Gastrocnemius medialis (tissue), 4 donors: ENCODE measurements around the gene RCSD1. TPM values are rescaled to one million over a fixed set of nuclear protein-coding genes. Genes with fewer than 3 reads are reported as not detected.
"Not testable (repeated sequence)": the region's sequence is repeated elsewhere in the genome, so short reads cannot be mapped to it uniquely, and the experiment has no call there.

Experiments
- ATAC-seq, 2 donors: fragments of 150-250 bp; one replicate each; pipeline ENCODE4 v1.9.1; 2016
- DNase-seq, 2 donors: peaks; one replicate each; pipeline ENCODE4 v3.0.0-alpha.2; 2019
- H3K27ac ChIP-seq, 4 donors: fragments of 200-600 bp; sonication (generic); 1 replicate in 1 of 4; 2 replicates in 3 of 4; pipeline ENCODE4 v1.5.1; 2016 to 2018; ENCODE audit warnings: mild to moderate bottlenecking in 2 of 4, moderate library complexity in 1 of 4
- H3K27me3 ChIP-seq, 3 donors: fragments of 200-600 bp; sonication (generic) in 2 of 3; 1 replicate in 1 of 3; 2 replicates in 2 of 3; pipeline versions ENCODE4 v1.5.1 to v1.6.0; 2016 to 2019; ENCODE audit warnings: mild to moderate bottlenecking in 1 of 3, moderate library complexity in 1 of 3
- H3K36me3 ChIP-seq, 2 donors: fragments of 200-600 bp; sonication (generic) in 1 of 2; one replicate each; pipeline ENCODE4 v1.5.1; 2017 to 2018
- H3K4me1 ChIP-seq, 2 donors: fragments of 200-600 bp; sonication (generic) in 1 of 2; one replicate each; pipeline ENCODE4 v1.5.1; 2016 to 2017; ENCODE audit warnings: mild to moderate bottlenecking in 2 of 2
- H3K4me3 ChIP-seq, 4 donors: fragments of 200-600 bp; sonication (generic) in 3 of 4; 1 replicate in 1 of 4; 2 replicates in 3 of 4; pipeline ENCODE4 v1.5.1; 2016 to 2019; ENCODE audit warnings: mild to moderate bottlenecking in 2 of 4
- H3K9me3 ChIP-seq, 3 donors: fragments of 200-600 bp; sonication (generic) in 2 of 3; 1 replicate in 1 of 3; 2 replicates in 2 of 3; pipeline ENCODE4 v1.5.1; 2016 to 2019
- CTCF ChIP-seq, 5 experiments: fragments of 450-650 bp in 3 of 5; fragments of 200-600 bp in 2 of 5; sonication (generic) in 2 of 5; IDR thresholded peaks in 4 of 5; conservative IDR thresholded peaks in 1 of 5; 1 replicate in 4 of 5; 2 replicates in 1 of 5; pipeline ENCODE4 v1.5.1; 2016 to 2019; ENCODE audit warnings: antibody characterized with exemption in 5 of 5, mild to moderate bottlenecking in 3 of 5, moderate library complexity in 3 of 5
- POLR2A ChIP-seq, 2 donors: fragments of 450-650 bp; IDR thresholded peaks; one replicate each; pipeline ENCODE4 v1.6.1; 2017; ENCODE audit warnings: antibody characterized with exemption in 2 of 2, mild to moderate bottlenecking in 2 of 2, moderate library complexity in 2 of 2
- in situ Hi-C, 4 donors: fragments of 200-750 bp; cut with MboI; loops; one replicate each; pipeline versions ENCODE4 v1.15.0 to v1.8.0; 2017; ENCODE audit warnings: low sequenced_read_pairs in 4 of 4
- intact Hi-C: fragments of 100-400 bp; cut with DNase I; formaldehyde crosslinking; loops from one replicate; pipeline ENCODE4 v1.15.1; 2023; ENCODE audit warnings: low total_unique reads
- total RNA-seq, 4 donors: library from RNA; depleted of rRNA; stranded (reverse); fragments of >200 nt; gene quantifications; one replicate each; pipeline versions ENCODE4 v1.1.0 to v1.2.3, GENCODE V29; 2016

RCSD1 gene
- total RNA-seq, 4 donors from 2014 or later = 6.0 to 14.8 (median 7.5) TPM

GRCh38 chr1:167605576-167605975 is 24.5 kb upstream of the RCSD1 start:
- Histone ChIP-seq H3K36me3 (no peaks in the 10 kb centered on the region), H3K27ac (no peak overlapping the region), H3K4me3 (no peak overlapping the region), H3K27me3 (no peaks in the 10 kb centered on the region), H3K4me1 (peaks cover 15 to 20% of the 10 kb centered on the region in 2 donors), H3K9me3 (no peaks in the 10 kb centered on the region)
- DNase-seq (no peak), ATAC-seq (no peak)
- TF ChIP-seq CTCF (IDR thresholded peaks at IDR 0.05 in 4 of 5, conservative IDR thresholded peaks at IDR 0.05 in 1 of 5) (no peak), POLR2A (IDR thresholded peaks at IDR 0.05) (no peak)
- intact Hi-C loops (no loop called here), in situ Hi-C loops (loop anchor here in 1 of 4 donors (25.0 kb wide), 1 partner anchor 207 kb away; no protein-coding TSS in a partner anchor)

- Histone ChIP-seq H3K27ac (no peak overlapping the region), H3K4me3 (no peak overlapping the region), H3K36me3 (no peaks in the 10 kb centered on the region), H3K9me3 (no peaks in the 10 kb centered on the region), H3K27me3 (no peaks in the 10 kb centered on the region), H3K4me1 (peaks cover 0 to 9% of the 10 kb centered on the region in 2 donors)
- in situ Hi-C loops (loop anchor here in 1 of 4 donors (25.0 kb wide), 1 partner anchor 200 kb away; no protein-coding TSS in a partner anchor), intact Hi-C loops (no loop called here)
- ATAC-seq (no peak), DNase-seq (no peak)
- no peak for TF ChIP-seq CTCF (IDR thresholded peaks at IDR 0.05 in 4 of 5, conservative IDR thresholded peaks at IDR 0.05 in 1 of 5)
These were observed 18.0 kb upstream of the RCSD1 start for GRCh38 chr1:167611983-167612382.

- H3K36me3 ChIP-seq = no peaks in the 10 kb centered on the region
- TF ChIP-seq POLR2A (IDR thresholded peaks at IDR 0.05) (no peak), CTCF (IDR thresholded peaks at IDR 0.05 in 4 of 5, conservative IDR thresholded peaks at IDR 0.05 in 1 of 5) (no peak)
- intact Hi-C loops = no loop called here
- no peaks in the 10 kb centered on the region for H3K27me3 ChIP-seq
- H3K4me1 ChIP-seq = peaks cover 0 to 15% of the 10 kb centered on the region in 2 donors
- DNase-seq (no peak), ATAC-seq (no peak)
- H3K4me3 ChIP-seq = no peak overlapping the region
- H3K27ac ChIP-seq = no peak overlapping the region
- no peaks in the 10 kb centered on the region for H3K9me3 ChIP-seq
- in situ Hi-C loops = loop anchor here in 1 of 4 donors (25.0 kb wide), 1 partner anchor 200 kb away; no protein-coding TSS in a partner anchor
These were observed 17.2 kb upstream of the RCSD1 start for GRCh38 chr1:167612587-167613385.

- ATAC-seq, H3K27ac ChIP-seq, H3K9me3 ChIP-seq, intact Hi-C loops, H3K4me3 ChIP-seq, DNase-seq, H3K36me3 ChIP-seq, H3K27me3 ChIP-seq: not testable (repeated sequence)
- peaks cover 0 to 15% of the 10 kb centered on the region in 2 donors for H3K4me1 ChIP-seq
- in situ Hi-C loops = loop anchor here in 1 of 4 donors (25.0 kb wide), 1 partner anchor 198 kb away; no protein-coding TSS in a partner anchor
These were observed 16.0 kb upstream of the RCSD1 start for GRCh38 chr1:167613984-167614383.

GRCh38 chr1:167614851-167615250 is 15.2 kb upstream of the RCSD1 start:
- ATAC-seq = no peak
- no peak for TF ChIP-seq POLR2A (IDR thresholded peaks at IDR 0.05)
- H3K27ac ChIP-seq = no peak overlapping the region
- H3K4me3 ChIP-seq = no peak overlapping the region
- in situ Hi-C loops = loop anchor here in 1 of 4 donors (25.0 kb wide), 1 partner anchor 197 kb away; no protein-coding TSS in a partner anchor
- intact Hi-C loops = no loop called here
- DNase-seq = no peak
- H3K4me1 ChIP-seq = peaks cover 0 to 15% of the 10 kb centered on the region in 2 donors
- H3K27me3 ChIP-seq = no peaks in the 10 kb centered on the region
- H3K36me3 ChIP-seq = no peaks in the 10 kb centered on the region
- no peaks in the 10 kb centered on the region for H3K9me3 ChIP-seq
